H1 (cell line): Measurements from ENCODE around the gene NCAM1. TPM values are rescaled to one million over a fixed set of nuclear protein-coding genes. Genes with fewer than 3 reads are reported as not detected.

Experiments used
- CTCF ChIA-PET: fragments of 300-600 bp; sonication (Branson Sonifier 250); formaldehyde crosslinking; loops from one replicate; lab custom pipeline; 2021; ENCODE audit not compliant: partially characterized antibody; lab: Charles Lee
- POLR2A ChIA-PET: fragments of 300-600 bp; sonication (Branson Sonifier 250); formaldehyde crosslinking; loops from one replicate; lab custom pipeline; 2021; ENCODE audit warnings: inconsistent platforms; ENCODE audit not compliant: partially characterized antibody; lab: Charles Lee
- DNase-seq, 2 experiments: peaks; one replicate each; pipeline versions ENCODE4 v3.0.0 to v3.0.0-alpha.2; 2010 to 2022; ENCODE audit warnings: low spot score in 2 of 2, low read depth in 1 of 2, mixed read lengths in 1 of 2
- FAIRE-seq: peaks from 2 replicates; lab custom pipeline; 2011; peaks lifted over from hg19 to GRCh38; lab: Jason Lieb, UNC
- H2AFZ ChIP-seq: 2 replicates; pipeline ENCODE4 v1.8.1; 2012; ENCODE audit warnings: low read length, inconsistent platforms
- H2AK5ac ChIP-seq: 2 replicates; pipeline ENCODE4 v1.6.1; 2013; ENCODE audit warnings: low read depth, low read length
- H2BK120ac ChIP-seq: replicated peaks from 2 replicates; pipeline ENCODE3; 2013; ENCODE audit warnings: low read depth, low read length, inconsistent platforms
- H2BK12ac ChIP-seq: 2 replicates; pipeline ENCODE4 v1.6.1; 2013; ENCODE audit warnings: low read depth, low read length
- H2BK15ac ChIP-seq: 2 replicates; pipeline ENCODE4 v1.6.1; 2013; ENCODE audit warnings: low read length
- H2BK20ac ChIP-seq: 2 replicates; pipeline ENCODE4 v1.6.1; 2013; ENCODE audit warnings: low read length
- H2BK5ac ChIP-seq: 2 replicates; pipeline ENCODE4 v1.6.1; 2013; ENCODE audit warnings: low read depth, low read length
- H3K14ac ChIP-seq: 2 replicates; pipeline ENCODE4 v1.6.1; 2013; ENCODE audit warnings: inconsistent platforms; ENCODE audit not compliant: insufficient read length
- H3K18ac ChIP-seq: 2 replicates; pipeline ENCODE4 v1.6.1; 2013; ENCODE audit warnings: low read length; ENCODE audit errors: extremely low read depth
- H3K23ac ChIP-seq: 2 replicates; pipeline ENCODE4 v1.6.1; 2013; ENCODE audit warnings: inconsistent platforms; ENCODE audit not compliant: insufficient read length
- H3K23me2 ChIP-seq: 2 replicates; pipeline ENCODE4 v1.6.1; 2013; ENCODE audit warnings: low read depth, low read length
- H3K27ac ChIP-seq: 2 replicates; pipeline ENCODE4 v1.6.1; 2011; ENCODE audit warnings: low read depth, low read length, inconsistent platforms
- H3K27me3 ChIP-seq, 4 experiments: replicated peaks in 1 of 4; 1 replicate in 1 of 4; 2 replicates in 3 of 4; pipeline versions ENCODE4 v1.6.1 to v1.8.1; 2011 to 2013; ENCODE audit warnings: low read length in 3 of 4, mild to moderate bottlenecking in 3 of 4, inconsistent platforms in 2 of 4, mixed read lengths in 2 of 4, moderate library complexity in 1 of 4; ENCODE audit not compliant: control insufficient read depth in 3 of 4, insufficient read depth in 3 of 4; ENCODE audit errors: extremely low read depth in 1 of 4
- H3K36me3 ChIP-seq, 4 experiments: 2 replicates each; pipeline versions ENCODE4 v1.6.1 to v1.8.1; 2011 to 2013; ENCODE audit warnings: mild to moderate bottlenecking in 4 of 4, low read length in 3 of 4, moderate library complexity in 2 of 4, control low read depth in 1 of 4, inconsistent platforms in 1 of 4; ENCODE audit not compliant: insufficient read depth in 4 of 4, control insufficient read depth in 2 of 4
- H3K4ac ChIP-seq: replicated peaks from 2 replicates; pipeline ENCODE3; 2013; ENCODE audit warnings: low read length, low read depth, mixed read lengths, inconsistent platforms; ENCODE audit not compliant: insufficient read length
- H3K4me1 ChIP-seq, 4 experiments: replicated peaks in 1 of 4; 1 replicate in 1 of 4; 2 replicates in 3 of 4; pipeline versions ENCODE4 v1.6.1 to v1.8.1; 2011 to 2013; ENCODE audit warnings: low read length in 3 of 4, inconsistent platforms in 2 of 4, mixed read lengths in 1 of 4; ENCODE audit not compliant: insufficient read depth in 4 of 4, control insufficient read depth in 3 of 4
- H3K4me2 ChIP-seq, 2 experiments: 2 replicates each; pipeline versions ENCODE4 v1.6.1 to v1.8.1; 2011 to 2013; ENCODE audit warnings: low read depth in 2 of 2, low read length in 2 of 2, control low read depth in 1 of 2, inconsistent platforms in 1 of 2, mild to moderate bottlenecking in 1 of 2; ENCODE audit not compliant: insufficient read depth in 1 of 2
- H3K4me3 ChIP-seq, 4 experiments: fragments of 200-600, 300-600 bp in 1 of 4; sonication (generic), shearing (Covaris generic), sonication (Bioruptor Twin) in 1 of 4; 2 replicates each; pipeline versions ENCODE4 v1.5.1 to v1.8.1; 2011 to 2016; ENCODE audit warnings: low read length in 4 of 4, low read depth in 3 of 4, control low read depth in 2 of 4, inconsistent platforms in 2 of 4, mild to moderate bottlenecking in 2 of 4, mixed read lengths in 1 of 4, moderate library complexity in 1 of 4; ENCODE audit not compliant: insufficient read depth in 2 of 4; ENCODE audit errors: extremely low read depth in 1 of 4
- H3K56ac ChIP-seq: replicated peaks from 2 replicates; pipeline ENCODE3; 2013; ENCODE audit warnings: low read depth, mild to moderate bottlenecking, mixed read lengths, low read length, inconsistent platforms; ENCODE audit not compliant: insufficient read length
- H3K79me1 ChIP-seq: 2 replicates; pipeline ENCODE4 v1.6.1; 2013; ENCODE audit warnings: low read depth, low read length, control low read depth
- H3K79me2 ChIP-seq, 2 experiments: 2 replicates each; pipeline versions ENCODE4 v1.6.1 to v1.8.1; 2012 to 2013; ENCODE audit warnings: low read length in 2 of 2, mild to moderate bottlenecking in 2 of 2, inconsistent platforms in 1 of 2; ENCODE audit not compliant: insufficient read depth in 2 of 2, control insufficient read depth in 1 of 2
- H3K9ac ChIP-seq, 4 experiments: replicated peaks in 1 of 4; 1 replicate in 1 of 4; 2 replicates in 3 of 4; pipeline versions ENCODE4 v1.6.1 to v1.8.1; 2011 to 2013; ENCODE audit warnings: low read depth in 3 of 4, low read length in 3 of 4, control low read depth in 2 of 4, mild to moderate bottlenecking in 2 of 4, moderate library complexity in 2 of 4, inconsistent platforms in 1 of 4; ENCODE audit errors: extremely low read depth in 1 of 4
- H3K9me3 ChIP-seq, 2 experiments: 2 replicates each; pipeline versions ENCODE4 v1.6.1 to v1.8.1; 2012 to 2013; ENCODE audit warnings: mild to moderate bottlenecking in 2 of 2, moderate library complexity in 2 of 2, control low read depth in 1 of 2, inconsistent platforms in 1 of 2, low read depth in 1 of 2, low read length in 1 of 2, mixed read lengths in 1 of 2; ENCODE audit not compliant: insufficient read depth in 2 of 2
- H4K20me1 ChIP-seq, 2 experiments: replicated peaks in 1 of 2; 2 replicates each; pipeline versions ENCODE3 to v1.8.1; 2011 to 2013; ENCODE audit warnings: inconsistent platforms in 2 of 2, low read length in 2 of 2, mild to moderate bottlenecking in 1 of 2; ENCODE audit not compliant: insufficient read depth in 2 of 2, control insufficient read depth in 1 of 2
- H4K5ac ChIP-seq: 2 replicates; pipeline ENCODE4 v1.6.1; 2013; ENCODE audit warnings: low read length, low read depth, mixed read lengths, inconsistent platforms; ENCODE audit not compliant: insufficient read length
- H4K8ac ChIP-seq: 2 replicates; pipeline ENCODE4 v1.8.0; 2013; ENCODE audit warnings: mild to moderate bottlenecking, moderate library complexity, low read length, inconsistent platforms; ENCODE audit not compliant: insufficient read depth; ENCODE audit errors: extremely low read depth
- H4K91ac ChIP-seq: replicated peaks from 2 replicates; pipeline ENCODE3; 2013; ENCODE audit warnings: low read length, mixed read lengths, inconsistent platforms; ENCODE audit not compliant: insufficient read length
- KDM1A ChIP-seq: fragments of 200-600, 300-600 bp; sonication (generic); IDR thresholded peaks from 2 replicates; pipeline ENCODE4 v1.7.1; 2016; ENCODE audit warnings: mild to moderate bottlenecking, low read length, borderline replicate concordance
- RAD21 ChIP-seq, 2 experiments: IDR thresholded peaks in 1 of 2; conservative IDR thresholded peaks in 1 of 2; 2 replicates each; pipeline ENCODE4 v1.6.1; 2011; ENCODE audit warnings: low read depth in 2 of 2, low read length in 2 of 2, improper control_type of control experiment in 1 of 2, inconsistent platforms in 1 of 2, mild to moderate bottlenecking in 1 of 2, moderate library complexity in 1 of 2
- RNF2 ChIP-seq: fragments of 200-900, 300-1000 bp; sonication (generic); IDR thresholded peaks from 2 replicates; pipeline ENCODE4 v1.7.1; 2016; ENCODE audit warnings: borderline replicate concordance, low read depth, mild to moderate bottlenecking, antibody characterized with exemption, low read length; ENCODE audit not compliant: poor library complexity, severe bottlenecking; ENCODE audit errors: missing control alignments
- SAP30 ChIP-seq: fragments of 300-600 bp; sonication (generic); IDR thresholded peaks from 2 replicates; pipeline ENCODE4 v1.7.1; 2012; ENCODE audit warnings: low read length, moderate library complexity, mild to moderate bottlenecking, inconsistent platforms; ENCODE audit not compliant: insufficient read depth, insufficient replicate concordance
- SUZ12 ChIP-seq: fragments of 200-600 bp; sonication (generic); IDR thresholded peaks from 2 replicates; pipeline ENCODE4 v1.6.1; 2012; ENCODE audit warnings: mild to moderate bottlenecking, inconsistent platforms, low read length, moderate library complexity, mixed read lengths
- ZNF274 ChIP-seq: IDR thresholded peaks from 2 replicates; pipeline ENCODE4 v1.7.0; 2012; ENCODE audit warnings: low read length, borderline replicate concordance; ENCODE audit errors: extremely low read depth
- WGBS, 2 experiments: shearing (Covaris generic) in 1 of 2; methylation state at CpG; one replicate each; pipeline versions ENCODE4 v1.1.6 to v1.1.7; 2013 to 2015; ENCODE audit warnings: low lambda C conversion rate in 2 of 2, mixed read lengths in 2 of 2, inconsistent platforms in 1 of 2, low coverage in 1 of 2, missing lambda C conversion rate in 1 of 2; ENCODE audit not compliant: insufficient replicate concordance in 2 of 2, insufficient coverage in 1 of 2, insufficient read length in 1 of 2; ENCODE audit errors: extremely low coverage in 1 of 2, missing lambda C conversion rate in 1 of 2; 5-methylcytosine and 5-hydroxymethylcytosine counted together
- polyA plus RNA-seq, 7 experiments: library from polyadenylated mRNA; depleted of rRNA in 3 of 7; stranded (reverse) in 5 of 7; unstranded in 2 of 7; fragments of >200 nt in 5 of 7; fragments of 200-250 nt in 2 of 7; gene quantifications; 1 replicate in 5 of 7; 2 replicates in 1 of 7; 4 replicates in 1 of 7; pipeline versions ENCODE4 v1.2.1 to v1.2.3, GENCODE V29; 2011 to 2013; ENCODE audit warnings: missing spikeins in 2 of 7, mixed read lengths in 2 of 7
- total RNA-seq: library from RNA; stranded (reverse); fragmentation: NEBNext Ultra II Directional; extraction: Animal tissue kit (Norgen Biotek cat#: 25700); gene quantifications from 2 replicates; pipeline ENCODE4 v1.2.1, GENCODE V29; 2021
- TF ChIP-seq, protein P1 (sequence below): IDR thresholded peaks from 2 replicates; pipeline ENCODE4 v1.6.1; 2011; ENCODE audit warnings: low read length, improper control_type of control experiment

NCAM1 gene
- total and polyA plus RNA-seq, 2 of the 8 experiments (the other 6 are each of a cell fraction or from before 2014, with no cell fraction given), result 3.1 to 4.3 TPM

DNA sequence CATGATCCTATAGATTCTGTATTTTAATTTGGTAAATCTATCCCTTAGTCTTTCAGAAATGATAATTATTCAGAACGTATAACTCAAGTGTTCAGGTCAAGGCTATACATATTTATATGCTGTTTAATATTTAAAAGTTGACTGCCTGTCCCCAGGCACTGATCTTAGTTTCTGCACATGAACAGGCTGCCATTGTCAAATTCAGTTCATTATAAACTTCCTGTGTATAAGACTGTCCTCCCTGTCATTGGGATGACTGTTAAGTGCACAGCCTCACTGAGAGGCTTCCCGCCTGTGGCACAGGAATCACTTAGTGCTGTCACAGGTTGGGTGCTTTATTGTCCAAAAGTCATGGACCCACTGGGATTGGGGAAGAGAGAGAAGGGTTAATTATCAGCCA lies 261.0 kb downstream of the NCAM1 start:
- no peak overlapping the region for H3K4me3 ChIP-seq
- TF ChIP-seq KDM1A, result no peak
- no peak for TF ChIP-seq RAD21 (IDR thresholded peaks at IDR 0.05 in 1 of 2, conservative IDR thresholded peaks at IDR 0.05 in 1 of 2; ENCODE audit: low read depth in 2 of 2, low read length in 2 of 2)
- no peak for TF ChIP-seq RNF2
- no peak for TF ChIP-seq SUZ12
- no peak for TF ChIP-seq SAP30
- no peak for TF ChIP-seq ZNF274
- TF ChIP-seq, protein P1, sequence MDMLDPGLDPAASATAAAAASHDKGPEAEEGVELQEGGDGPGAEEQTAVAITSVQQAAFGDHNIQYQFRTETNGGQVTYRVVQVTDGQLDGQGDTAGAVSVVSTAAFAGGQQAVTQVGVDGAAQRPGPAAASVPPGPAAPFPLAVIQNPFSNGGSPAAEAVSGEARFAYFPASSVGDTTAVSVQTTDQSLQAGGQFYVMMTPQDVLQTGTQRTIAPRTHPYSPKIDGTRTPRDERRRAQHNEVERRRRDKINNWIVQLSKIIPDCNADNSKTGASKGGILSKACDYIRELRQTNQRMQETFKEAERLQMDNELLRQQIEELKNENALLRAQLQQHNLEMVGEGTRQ, result no peak
- TF ChIP-seq, all 59 proteins: peak for 0
- H3K4ac ChIP-seq, result no peak overlapping the region

More for the DNA sequence above, 261.0 kb downstream of the NCAM1 start:
- Histone ChIP-seq H3K14ac (no peak overlapping the region), H3K18ac (no peak overlapping the region), H3K27me3 (no peaks in the 10 kb centered on the region; a peak in 1 of 7 replicates), H2BK12ac (no peak overlapping the region), H3K23ac (no peak overlapping the region), H3K56ac (no peak overlapping the region), H2BK20ac (no peak overlapping the region), H2BK120ac (no peak overlapping the region), H4K91ac (no peak overlapping the region), H3K9me3 (peaks cover 8 to 18% of the 10 kb centered on the region in 2 experiments), H3K9ac (no peak overlapping the region), H2AK5ac (no peak overlapping the region), H3K27ac (no peak overlapping the region), H3K79me2 (no peaks in the 10 kb centered on the region), H3K79me1 (no peaks in the 10 kb centered on the region), H2AFZ (no peak overlapping the region), H4K8ac (no peak overlapping the region), H3K4me2 (no peak overlapping the region), H4K20me1 (no peaks in the 10 kb centered on the region), H2BK5ac (no peak overlapping the region), H3K23me2 (no peaks in the 10 kb centered on the region), H3K4me1 (no peaks in the 10 kb centered on the region), H4K5ac (no peak overlapping the region), H2BK15ac (no peak overlapping the region), H3K36me3 (no peaks in the 10 kb centered on the region)
- ChIA-PET CTCF (no interaction called here), POLR2A (no interaction called here)
- no peak for DNase-seq
- no peak for FAIRE-seq
- 88% methylated on average over 2 of the region's 2 CpGs; no CpG with 5 or more reads in 1 of the 2 experiments for WGBS, 2 experiments
